Raji (cell line): ENCODE results near the gene TRIB2.

Experiments
- POLR2A ChIP-seq: IDR thresholded peaks from 2 replicates; pipeline ENCODE4 v1.6.1; 2011; ENCODE audit warnings: low read depth, low read length, control low read depth; ENCODE audit not compliant: insufficient read depth

Gene TRIB2

GRCh38 chr2:12716282-12717190 is at the start of gene TRIB2:
Gene TRIB2 (plus strand): TSS chr2:12716936. CDS start chr2:12718308, 1,372 bp downstream.
- TF ChIP-seq POLR2A = peak; percentile 54

- TF ChIP-seq POLR2A = no peak
These were observed 47.7 kb upstream of the TRIB2 start for GRCh38 chr2:12669036-12669435.

- TF ChIP-seq POLR2A = no peak
These were observed 43.9 kb upstream of the TRIB2 start for GRCh38 chr2:12672711-12673315.

GRCh38 chr2:12674644-12675328 is 42.0 kb upstream of the TRIB2 start:
- no peak for TF ChIP-seq POLR2A

GRCh38 chr2:12675352-12675795 is 41.4 kb upstream of the TRIB2 start:
- no peak for TF ChIP-seq POLR2A

GRCh38 chr2:12675801-12676200 is 40.9 kb upstream of the TRIB2 start:
- TF ChIP-seq POLR2A = no peak

GRCh38 chr2:12676771-12677170 is 40.0 kb upstream of the TRIB2 start:
- TF ChIP-seq POLR2A = no peak

GRCh38 chr2:12678186-12678585 is 38.5 kb upstream of the TRIB2 start:
- no peak for TF ChIP-seq POLR2A

GRCh38 chr2:12679550-12680072 is 37.1 kb upstream of the TRIB2 start:
- no peak for TF ChIP-seq POLR2A

GRCh38 chr2:12682017-12682416 is 34.7 kb upstream of the TRIB2 start:
- TF ChIP-seq POLR2A = no peak

- TF ChIP-seq POLR2A = no peak
These were observed 33.2 kb upstream of the TRIB2 start for GRCh38 chr2:12683457-12684100.

- TF ChIP-seq POLR2A = no peak
These were observed 32.2 kb upstream of the TRIB2 start for GRCh38 chr2:12684471-12684936.

GRCh38 chr2:12685145-12685544 is 31.6 kb upstream of the TRIB2 start:
- TF ChIP-seq POLR2A = no peak

GRCh38 chr2:12685956-12686355 is 30.8 kb upstream of the TRIB2 start:
- TF ChIP-seq POLR2A = no peak
